ENCODE results near the gene APOBEC3G.

- TF ChIP-seq POLR2A (IDR thresholded peaks at IDR 0.05; ENCODE audit: low read depth, low read length) (no peak), RCOR1 (IDR thresholded peaks at IDR 0.05; ENCODE audit: insufficient replicate concordance, low read length) (no peak), CTCF (conservative IDR thresholded peaks at IDR 0.05; ENCODE audit: low read depth, low read length) (no peak), BHLHE40 (IDR thresholded peaks at IDR 0.05; ENCODE audit: low read depth, low read length) (no peak), ELK1 (IDR thresholded peaks at IDR 0.05; ENCODE audit: borderline replicate concordance, low read depth, low read length) (no peak), USF2 (IDR thresholded peaks at IDR 0.05; ENCODE audit: low read depth, low read length) (no peak), RAD21 (IDR thresholded peaks at IDR 0.05; ENCODE audit: low read length) (no peak)
Observed at GRCh38 chr22:39092111-39092862, 15.2 kb downstream of the APOBEC3G start.
